HG03575 (cell line): ENCODE data around the gene UBQLN3.

Experiments used
- ATAC-seq: cut with Tn5 transposase; IDR thresholded peaks from one replicate; pipeline ENCODE4 v1.9.1; 2021; ENCODE audit not compliant: unreplicated experiment, insufficient number of reproducible peaks, low FRiP score; ENCODE audit errors: extremely low read depth

The UBQLN3 gene

GRCh38 chr11:5507933-5508305 is 1.8 kb downstream of the UBQLN3 start:
- no peak for ATAC-seq

DNA sequence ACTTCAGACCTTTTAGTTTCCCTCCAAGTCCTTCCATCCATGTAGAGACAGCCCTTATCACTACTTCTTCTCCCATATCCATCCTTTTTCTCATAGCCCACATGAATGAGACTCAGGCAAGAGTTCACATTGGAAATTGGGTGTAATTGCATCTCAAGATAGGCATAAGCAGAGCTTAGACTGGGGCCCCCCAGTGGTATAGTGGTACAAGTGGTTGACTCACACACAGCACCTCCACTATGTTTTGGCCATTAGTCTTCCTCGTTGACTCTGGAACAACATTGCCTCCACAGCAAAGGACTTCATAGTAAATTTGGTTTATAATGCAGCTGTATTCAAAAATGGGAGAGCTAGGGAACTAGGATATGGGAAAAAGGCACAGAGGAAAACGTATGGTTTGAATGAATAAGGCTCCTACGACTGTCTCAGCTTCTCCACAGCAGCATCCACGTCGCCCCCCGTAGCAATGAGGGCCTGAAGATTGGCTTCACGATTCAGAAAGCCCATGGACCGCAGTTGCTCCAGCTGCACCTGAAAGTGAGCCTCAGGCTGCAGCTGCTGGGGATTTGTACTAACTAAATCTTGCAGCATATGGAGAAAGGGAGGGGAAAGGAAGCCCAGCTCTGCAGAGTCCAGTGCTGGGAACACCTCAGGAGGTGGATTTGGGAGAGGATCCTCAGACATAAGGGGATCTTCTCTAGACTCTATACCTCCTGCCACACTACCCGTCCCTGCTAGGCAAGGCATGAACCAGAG is 2.4 kb downstream of the UBQLN3 start:
- ATAC-seq = no peak

- ATAC-seq = no peak
Measured at GRCh38 chr11:5505363-5506048, 4.3 kb downstream of the UBQLN3 start.

DNA sequence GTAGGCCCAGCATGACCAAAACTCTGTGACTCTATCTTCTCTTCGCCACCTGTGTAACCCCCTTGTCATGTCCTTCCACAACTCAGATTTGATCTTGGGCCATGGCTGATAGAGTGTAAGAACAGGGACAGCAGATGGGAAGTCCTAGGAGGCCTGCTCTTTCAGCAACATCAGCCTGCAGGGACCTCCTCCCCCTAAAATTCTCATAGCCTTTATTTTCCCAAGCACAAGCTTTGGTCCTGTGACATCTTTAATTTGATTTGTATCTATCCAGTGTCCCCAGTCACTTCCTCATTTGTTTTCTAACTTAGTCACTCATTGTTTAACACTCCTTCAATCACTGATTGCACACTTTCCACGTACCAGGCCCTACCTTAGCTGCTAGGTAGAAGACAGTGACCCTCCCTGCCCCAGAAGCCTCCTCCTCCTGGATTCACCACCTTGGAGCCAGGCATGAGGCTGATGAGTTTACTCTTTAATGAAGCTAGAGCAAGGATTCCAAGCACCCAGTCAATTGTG is 5.3 kb downstream of the UBQLN3 start:
- ATAC-seq = no peak

DNA sequence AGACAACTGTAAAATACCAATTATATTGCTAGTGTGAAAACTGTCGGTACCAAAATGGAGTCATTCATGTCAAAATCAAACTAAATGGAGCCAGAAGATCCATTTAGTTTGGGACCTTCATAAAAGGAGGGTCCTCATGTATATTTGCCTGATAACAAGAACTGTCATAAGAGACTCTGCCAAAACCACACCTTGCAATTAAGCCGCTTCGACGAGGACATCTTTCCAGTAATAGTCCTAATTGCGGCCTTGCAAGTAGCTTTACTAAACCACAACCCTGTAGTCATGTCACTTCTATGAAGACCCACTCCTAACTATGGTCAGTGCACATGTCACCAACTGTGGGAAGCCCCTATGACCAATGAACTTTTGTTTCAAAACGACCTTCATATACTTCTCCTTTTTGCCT is 9.4 kb downstream of the UBQLN3 start:
- no peak for ATAC-seq

DNA sequence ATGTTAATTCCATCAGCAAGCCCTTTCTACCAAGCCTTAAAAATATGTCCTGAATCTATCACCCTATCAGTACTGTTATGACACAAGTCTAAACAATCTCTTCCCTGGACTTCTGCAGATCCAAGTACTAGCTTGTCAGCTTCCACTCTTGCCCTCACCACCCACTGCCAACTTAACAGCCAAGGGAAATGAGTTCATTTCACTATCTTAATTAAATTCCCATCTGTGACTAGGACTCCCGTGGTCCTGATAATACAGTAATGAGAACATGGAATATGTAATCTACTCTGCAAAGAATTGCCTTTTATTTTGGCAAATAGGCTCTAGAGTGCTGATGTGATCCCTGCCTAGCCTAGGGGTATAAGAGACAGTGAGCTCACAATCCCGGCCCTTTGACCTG is 10.1 kb downstream of the UBQLN3 start:
- no peak for ATAC-seq

DNA sequence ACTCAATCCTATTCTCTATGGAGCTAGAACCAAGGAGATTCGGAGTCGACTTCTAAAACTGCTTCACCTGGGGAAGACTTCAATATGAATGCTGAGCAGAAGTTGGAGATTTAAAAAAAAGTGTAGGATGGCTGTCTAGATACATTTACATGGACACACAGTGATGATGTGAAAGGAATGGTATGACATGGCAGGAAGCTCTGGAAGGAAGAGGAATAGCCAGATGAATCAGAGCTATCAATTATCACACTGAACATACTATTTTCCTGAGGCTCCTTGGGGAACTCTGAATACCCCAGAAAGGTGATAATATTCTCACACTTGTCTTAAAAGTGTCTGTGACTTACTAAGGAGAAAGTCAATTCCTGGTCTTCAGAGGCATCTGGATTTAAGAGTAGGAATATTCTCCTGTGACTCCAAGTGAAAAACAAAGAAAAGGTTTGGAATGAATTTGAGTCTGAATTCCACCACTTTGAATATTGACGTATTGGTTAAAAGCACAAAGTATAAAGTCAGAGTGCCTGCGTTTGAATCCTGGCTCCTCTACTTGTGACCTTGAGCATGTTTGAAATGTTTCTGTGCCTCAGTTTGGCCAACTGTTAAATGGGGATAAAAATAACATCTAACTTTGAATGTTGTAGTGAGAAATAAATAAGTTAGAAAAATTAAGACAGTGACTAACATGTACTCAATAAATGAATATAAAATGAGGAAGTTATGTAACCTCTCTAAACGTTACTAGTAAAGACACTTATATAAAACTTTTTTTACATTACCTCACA is 20.0 kb downstream of the UBQLN3 start:
- no peak for ATAC-seq

DNA sequence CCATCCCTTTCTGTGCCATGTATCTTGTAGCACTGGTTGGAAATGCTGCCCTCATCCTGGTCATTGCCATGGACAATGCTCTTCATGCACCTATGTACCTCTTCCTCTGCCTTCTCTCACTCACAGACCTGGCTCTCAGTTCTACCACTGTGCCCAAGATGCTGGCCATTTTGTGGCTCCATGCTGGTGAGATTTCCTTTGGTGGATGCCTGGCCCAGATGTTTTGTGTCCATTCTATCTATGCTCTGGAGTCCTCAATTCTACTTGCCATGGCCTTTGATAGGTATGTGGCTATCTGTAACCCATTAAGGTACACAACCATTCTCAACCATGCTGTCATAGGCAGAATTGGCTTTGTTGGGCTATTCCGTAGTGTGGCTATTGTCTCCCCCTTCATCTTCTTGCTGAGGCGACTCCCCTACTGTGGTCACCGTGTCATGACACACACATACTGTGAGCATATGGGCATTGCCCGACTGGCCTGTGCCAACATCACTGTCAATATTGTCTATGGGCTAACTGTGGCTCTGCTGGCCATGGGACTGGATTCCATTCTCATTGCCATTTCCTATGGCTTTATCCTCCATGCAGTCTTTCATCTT is 20.9 kb downstream of the UBQLN3 start:
- no peak for ATAC-seq

- no peak for ATAC-seq
Measured at GRCh38 chr11:5488385-5488784, 21.4 kb downstream of the UBQLN3 start, which contains the start of gene OR52D1. Gene OR52D1, plus strand, starts transcription at chr11:5488685. Its CDS starts 22 bp downstream, at chr11:5488707.

DNA sequence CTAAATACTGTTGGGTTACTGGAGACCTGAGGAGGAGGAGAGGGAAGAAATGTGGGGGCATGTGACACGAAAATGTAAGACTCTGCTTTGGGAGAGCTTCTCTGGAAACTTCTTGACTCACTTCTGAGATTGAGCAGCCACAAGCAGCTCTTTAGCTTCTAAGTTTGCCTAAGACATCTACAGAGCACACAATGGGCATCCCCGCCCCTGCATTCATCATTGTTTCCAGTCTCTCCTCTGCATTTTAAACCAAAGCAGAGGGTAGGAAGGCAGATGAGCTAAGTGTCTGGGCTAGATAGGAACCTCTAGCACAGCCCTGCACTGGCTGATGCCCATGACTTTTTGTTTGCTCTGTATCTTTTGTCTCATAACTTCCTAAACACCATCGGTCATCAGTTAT is 23.3 kb downstream of the UBQLN3 start:
- ATAC-seq = no peak

GRCh38 chr11:5486003-5486402 is 23.8 kb downstream of the UBQLN3 start:
- ATAC-seq = no peak

DNA sequence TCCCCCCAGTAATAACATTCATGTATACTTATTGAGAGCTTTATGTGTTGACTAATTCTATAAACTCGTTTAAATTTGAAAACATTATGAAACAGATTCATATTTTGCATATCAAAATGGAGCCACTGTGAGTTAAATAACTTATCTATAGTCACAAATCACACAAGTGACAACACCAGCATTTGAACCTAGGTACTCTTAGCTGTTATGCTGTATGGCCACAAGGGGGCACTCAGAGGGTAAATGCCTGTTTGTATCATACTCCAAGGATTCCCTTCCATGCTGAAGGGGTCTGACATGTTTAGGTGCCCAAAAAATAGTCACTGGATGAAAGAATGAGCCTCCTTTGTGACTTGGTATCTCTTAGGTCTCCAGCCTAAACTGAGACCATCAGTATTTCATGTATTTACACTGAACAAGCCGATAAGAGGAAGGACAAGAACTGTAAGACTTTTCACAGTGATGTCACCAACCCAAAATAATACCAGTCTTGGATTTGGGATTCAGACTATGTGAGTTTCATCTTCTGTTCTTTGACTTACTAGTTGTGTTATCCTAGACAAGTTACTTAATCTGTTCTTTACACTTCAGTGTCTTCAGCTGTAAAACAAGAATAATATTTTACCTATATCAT is 33.5 kb downstream of the UBQLN3 start:
- no peak for ATAC-seq

- no peak for ATAC-seq
Measured at GRCh38 chr11:5473921-5474320, 35.8 kb downstream of the UBQLN3 start.

GRCh38 chr11:5467527-5467926 is 42.2 kb downstream of the UBQLN3 start:
- ATAC-seq = no peak

DNA sequence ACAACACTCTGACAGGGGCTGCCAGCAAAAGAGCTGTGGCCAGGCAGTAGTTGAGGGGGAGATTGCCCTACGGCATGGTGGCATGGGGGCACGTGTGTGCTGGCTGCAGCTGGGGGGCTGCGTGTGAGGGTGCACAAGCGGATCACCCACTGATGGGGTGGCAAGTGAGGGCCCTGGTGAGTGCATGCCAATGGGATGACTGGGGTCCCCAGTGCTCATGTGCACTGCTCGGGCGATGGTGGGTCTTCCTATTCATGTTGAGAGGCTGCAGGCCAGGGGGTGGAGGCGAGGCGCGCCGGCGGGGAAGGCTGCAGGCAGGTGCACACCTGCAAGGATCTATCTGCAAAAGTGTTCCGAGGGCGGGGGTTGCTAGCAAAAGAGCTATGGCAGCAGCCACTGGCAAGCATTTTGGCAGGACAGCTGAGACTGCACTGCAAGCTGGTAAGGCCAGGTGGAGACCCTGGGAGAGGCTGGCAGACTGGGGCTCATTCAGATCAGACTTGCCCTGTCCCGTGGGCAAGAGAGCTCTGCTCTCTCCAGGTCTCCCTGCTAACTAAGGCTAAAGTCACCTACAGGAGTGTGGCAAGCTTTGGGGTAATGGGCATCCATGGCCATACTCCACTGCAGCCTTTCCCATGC is 48.7 kb downstream of the UBQLN3 start:
- no peak for ATAC-seq
